ENCODE measurements around the gene DCLK1. TPM values are rescaled to one million over a fixed set of nuclear protein-coding genes. Genes with fewer than 3 reads are reported as not detected.

Gene DCLK1
- total RNA-seq, 4 donors from 2014 or later = 10.0 to 41.1 (median 19.5) TPM

- WGBS, 2 donors = 84 to 85% methylated on average over 6 of the region's 6 CpGs
- TF ChIP-seq CTCF (IDR thresholded peaks at IDR 0.05) (no peak), POLR2A (IDR thresholded peaks at IDR 0.05) (no peak)
- no peak for DNase-seq (ENCODE audit: low spot score in 2 of 2)
- no peak overlapping the region for H3K4me3 ChIP-seq (ENCODE audit: low read depth, poor library complexity, severe bottlenecking)
- intact Hi-C loops (cut with DNase I; ENCODE audit: low total_unique reads) = no loop called here
Observed at GRCh38 chr13:35808846-35809245, 322.3 kb downstream of the DCLK1 start.

GRCh38 chr13:35804901-35805300 is 326.3 kb downstream of the DCLK1 start:
- no peak overlapping the region for H3K4me3 ChIP-seq (ENCODE audit: low read depth, poor library complexity, severe bottlenecking)
- 86 to 91% methylated on average over 5 of the region's 5 CpGs for WGBS, 2 donors
- DNase-seq (ENCODE audit: low spot score in 2 of 2) = no peak
- no peak for TF ChIP-seq CTCF (IDR thresholded peaks at IDR 0.05)
- no peak for TF ChIP-seq POLR2A (IDR thresholded peaks at IDR 0.05)
- intact Hi-C loops (cut with DNase I; ENCODE audit: low total_unique reads) = no loop called here

GRCh38 chr13:35797991-35798390 is 333.2 kb downstream of the DCLK1 start:
- TF ChIP-seq POLR2A (IDR thresholded peaks at IDR 0.05) = no peak
- TF ChIP-seq CTCF (IDR thresholded peaks at IDR 0.05) = no peak
- no peak overlapping the region for H3K4me3 ChIP-seq (ENCODE audit: low read depth, poor library complexity, severe bottlenecking)
- 61 to 75% methylated on average over 7 of the region's 7 CpGs for whole genome bisulfite sequencing, 2 donors
- intact Hi-C loops (cut with DNase I; ENCODE audit: low total_unique reads) = no loop called here
- DNase-seq (ENCODE audit: low spot score in 2 of 2) = no peak

- no peak overlapping the region for H3K4me3 ChIP-seq (ENCODE audit: low read depth, poor library complexity, severe bottlenecking)
- no peak for DNase-seq (ENCODE audit: low spot score in 2 of 2)
- WGBS, 2 donors = 62 to 66% methylated on average over 2 of the region's 2 CpGs
- no peak for TF ChIP-seq POLR2A (IDR thresholded peaks at IDR 0.05)
- no peak for TF ChIP-seq CTCF (IDR thresholded peaks at IDR 0.05)
- intact Hi-C loops (cut with DNase I; ENCODE audit: low total_unique reads) = no loop called here
Observed at GRCh38 chr13:35797244-35797643, 333.9 kb downstream of the DCLK1 start.

GRCh38 chr13:35796623-35797022 is 334.6 kb downstream of the DCLK1 start:
- TF ChIP-seq POLR2A (IDR thresholded peaks at IDR 0.05) (no peak), CTCF (IDR thresholded peaks at IDR 0.05) (no peak)
- WGBS, 2 donors = 85 to 86% methylated on average over 4 of the region's 4 CpGs
- intact Hi-C loops (cut with DNase I; ENCODE audit: low total_unique reads) = no loop called here

GRCh38 chr13:35794734-35795389 is 336.3 kb downstream of the DCLK1 start:
- WGBS, 2 donors = 67 to 81% methylated on average over 3 of the region's 3 CpGs
- no peak for DNase-seq (ENCODE audit: low spot score in 2 of 2)
- intact Hi-C loops (cut with DNase I; ENCODE audit: low total_unique reads) = no loop called here
- no peak for TF ChIP-seq CTCF (IDR thresholded peaks at IDR 0.05)
- TF ChIP-seq POLR2A (IDR thresholded peaks at IDR 0.05) = no peak
- H3K4me3 ChIP-seq (ENCODE audit: low read depth, poor library complexity, severe bottlenecking) = no peak overlapping the region

More at GRCh38 chr13:35796623-35797022, 334.6 kb downstream of the DCLK1 start:
- no peak for DNase-seq (ENCODE audit: low spot score in 2 of 2)
- no peak overlapping the region for H3K4me3 ChIP-seq (ENCODE audit: low read depth, poor library complexity, severe bottlenecking)

Data from lower leg skin (tissue), 4 donors.